GM21717 (cell line): Measurements from ENCODE around the gene MTFR2.
A peak's percentile ranks its signal among the peaks of the same experiment; 100 is the strongest.

Experiments
- ATAC-seq: cut with Tn5 transposase; IDR thresholded peaks from one replicate; pipeline ENCODE4 v1.9.1; 2021; ENCODE audit warnings: mild to moderate bottlenecking, moderate library complexity; ENCODE audit not compliant: unreplicated experiment

Gene MTFR2

GRCh38 chr6:136249811-136250685, at the start of gene MTFR2:
TSS of gene MTFR2 (minus strand) at chr6:136250311. CDS start at chr6:136249099, 1,212 bp downstream.
- peak; percentile 99 for ATAC-seq

DNA sequence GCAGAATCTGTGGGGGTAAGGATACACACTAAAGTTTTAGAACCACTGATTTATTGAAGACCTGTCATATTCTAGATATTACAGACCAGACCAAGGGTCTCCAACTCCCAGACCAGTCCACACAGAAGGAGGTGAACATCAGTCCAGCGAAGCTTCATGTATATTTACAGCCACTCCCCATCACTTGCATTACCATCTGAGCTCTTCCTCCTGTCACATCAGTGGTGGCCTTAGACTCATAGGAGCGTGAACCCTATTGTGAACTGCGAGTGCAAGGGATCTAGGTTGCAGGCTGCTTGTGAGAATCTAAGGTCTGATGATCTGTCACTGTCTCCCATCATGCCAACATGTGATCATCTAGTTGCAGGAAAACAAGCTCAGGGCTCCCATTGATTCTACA, 44.5 kb upstream of the MTFR2 start:
- ATAC-seq = no peak

DNA sequence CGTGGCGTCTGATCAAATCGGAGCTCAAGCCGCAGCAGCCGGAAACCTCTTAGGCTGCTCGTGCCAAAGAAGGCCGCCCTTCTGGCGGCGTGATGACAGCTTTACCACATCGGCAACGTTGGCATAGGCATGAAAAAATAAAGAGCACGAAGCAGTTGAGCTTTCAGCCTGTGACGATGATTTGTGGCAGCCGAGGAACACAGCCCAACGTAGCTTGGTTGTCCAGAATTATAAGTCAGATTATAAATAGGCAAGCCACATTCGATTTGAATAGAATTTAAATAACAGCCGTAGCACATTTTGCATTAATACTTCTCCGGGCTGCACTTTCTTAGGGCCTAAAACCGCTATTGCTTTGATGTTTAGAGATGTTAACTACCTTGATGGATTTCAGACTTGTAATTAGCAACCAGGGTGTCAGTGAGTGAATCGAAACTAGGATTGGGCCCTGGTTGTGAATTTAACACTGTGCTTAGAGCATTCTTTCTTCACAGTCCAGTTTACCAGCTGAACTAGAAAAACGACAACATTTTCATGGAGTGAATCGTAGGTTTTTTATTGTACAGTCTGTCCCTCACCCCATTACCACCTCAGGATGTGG, 40.4 kb upstream of the MTFR2 start:
- peak; percentile 25 for ATAC-seq

GRCh38 chr6:136289579-136290409, 39.7 kb upstream of the MTFR2 start, which contains the start of gene BCLAF1:
TSS of gene BCLAF1 (minus strand) at chr6:136289846. CDS start at chr6:136279866, 9,980 bp downstream.
- ATAC-seq = peak; percentile 94

GRCh38 chr6:136289327-136289578, 39.1 kb upstream of the MTFR2 start:
- ATAC-seq = peak; percentile 43

DNA sequence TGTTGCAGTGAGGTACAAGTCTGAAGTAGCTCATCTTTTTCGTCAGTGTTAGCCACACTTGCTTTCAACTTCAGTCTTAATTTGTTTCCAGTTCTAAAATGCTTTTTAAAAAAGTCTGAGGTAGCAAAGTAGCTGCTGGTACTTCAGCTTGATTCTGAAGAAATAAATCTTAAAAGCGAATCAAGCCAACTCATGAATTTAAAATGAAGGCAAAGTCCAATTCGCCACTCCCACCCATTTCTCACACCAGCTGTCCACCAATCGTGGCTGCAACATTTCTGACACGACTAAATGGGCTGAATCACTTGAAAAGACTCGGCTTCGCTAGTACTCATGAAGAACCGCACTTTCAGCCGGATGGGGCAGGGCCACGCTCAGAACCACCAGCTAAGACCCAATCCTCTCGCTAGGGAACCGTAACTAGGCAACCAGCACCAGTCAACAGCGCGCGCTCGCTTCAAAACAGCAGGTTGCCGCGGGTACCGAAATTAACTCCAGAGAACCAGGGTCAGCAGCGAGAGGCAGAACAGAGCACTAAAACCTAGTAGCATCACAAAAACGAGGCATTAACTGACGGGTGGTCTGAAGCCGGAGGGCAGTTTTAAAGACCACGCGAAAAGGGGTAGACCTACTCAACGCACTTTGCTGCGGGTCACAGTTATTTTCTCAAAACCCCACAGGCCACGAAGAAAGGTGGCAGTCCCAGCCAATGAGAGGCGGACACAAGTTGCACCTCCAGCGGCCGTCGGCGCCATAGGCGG, 38.6 kb upstream of the MTFR2 start:
- peak; percentile 40 for ATAC-seq

- ATAC-seq = no peak
Observed at GRCh38 chr6:136284909-136285308, 34.8 kb upstream of the MTFR2 start.

GRCh38 chr6:136282906-136283305, 32.8 kb upstream of the MTFR2 start:
- no peak for ATAC-seq

DNA sequence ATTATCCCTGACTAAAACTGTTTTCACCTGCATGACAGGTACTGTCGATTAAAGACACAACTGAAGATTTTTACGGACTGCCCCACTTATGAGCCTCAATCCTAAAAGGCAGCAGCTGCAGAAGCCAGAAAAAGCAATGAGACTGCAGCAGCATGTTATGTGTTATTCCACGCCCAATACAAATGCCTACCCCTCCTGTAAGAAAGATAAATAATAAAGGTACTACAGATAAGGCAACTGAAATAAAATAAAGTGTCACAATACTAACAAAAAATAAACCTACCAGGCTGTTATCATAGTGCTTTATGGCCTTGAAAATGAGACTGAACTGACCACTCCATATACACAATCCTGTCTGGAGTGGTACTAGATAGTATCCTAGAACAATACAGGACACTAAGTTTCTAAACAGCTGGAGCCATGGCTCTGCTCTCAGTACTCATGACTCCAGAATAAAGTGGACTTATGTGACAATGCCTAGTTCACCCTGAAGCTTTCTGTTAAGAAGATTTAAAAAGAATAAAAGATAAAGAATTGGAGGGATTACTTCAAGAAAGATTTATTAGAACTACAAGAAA, 30.0 kb upstream of the MTFR2 start:
- no peak for ATAC-seq

DNA sequence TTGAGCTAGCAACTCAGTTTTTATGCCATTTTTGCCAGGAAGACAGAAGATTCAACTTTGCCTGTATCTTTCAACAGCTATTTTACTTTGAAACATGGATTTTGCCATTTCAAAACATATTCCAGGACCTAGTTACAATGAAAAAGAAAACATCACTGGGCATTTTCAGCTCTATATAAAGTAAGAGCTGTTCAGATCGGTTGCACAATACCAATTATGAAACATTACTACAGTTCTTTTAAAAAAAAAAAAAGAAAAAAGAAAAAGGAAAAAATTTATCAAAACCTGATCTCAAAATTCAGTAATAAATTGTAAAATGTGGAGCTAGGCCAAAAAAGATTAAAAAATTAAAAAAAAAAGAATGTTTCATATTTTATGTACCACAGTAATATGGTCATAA, 24.0 kb upstream of the MTFR2 start:
- ATAC-seq = no peak

- no peak for ATAC-seq
Observed at GRCh38 chr6:136265101-136265500, 15.0 kb upstream of the MTFR2 start.

DNA sequence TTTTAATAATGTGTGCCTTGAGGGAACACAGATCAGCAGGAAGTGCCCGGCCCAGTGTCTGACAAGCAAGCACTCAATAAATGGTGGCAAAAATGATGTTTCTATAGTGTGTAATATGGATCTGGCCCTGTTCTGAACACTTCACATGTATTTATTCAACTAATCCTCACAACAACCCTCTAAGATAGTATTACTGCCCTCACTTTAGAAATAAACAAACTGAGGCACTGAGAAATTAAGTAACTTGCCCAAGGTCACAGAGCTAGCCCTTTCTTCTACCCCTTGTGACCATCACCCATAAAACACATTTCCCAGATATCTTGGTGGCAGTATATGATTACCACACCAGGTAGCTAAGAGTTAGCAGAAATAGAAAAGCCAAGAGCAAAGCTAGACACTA, 12.8 kb upstream of the MTFR2 start:
- no peak for ATAC-seq

DNA sequence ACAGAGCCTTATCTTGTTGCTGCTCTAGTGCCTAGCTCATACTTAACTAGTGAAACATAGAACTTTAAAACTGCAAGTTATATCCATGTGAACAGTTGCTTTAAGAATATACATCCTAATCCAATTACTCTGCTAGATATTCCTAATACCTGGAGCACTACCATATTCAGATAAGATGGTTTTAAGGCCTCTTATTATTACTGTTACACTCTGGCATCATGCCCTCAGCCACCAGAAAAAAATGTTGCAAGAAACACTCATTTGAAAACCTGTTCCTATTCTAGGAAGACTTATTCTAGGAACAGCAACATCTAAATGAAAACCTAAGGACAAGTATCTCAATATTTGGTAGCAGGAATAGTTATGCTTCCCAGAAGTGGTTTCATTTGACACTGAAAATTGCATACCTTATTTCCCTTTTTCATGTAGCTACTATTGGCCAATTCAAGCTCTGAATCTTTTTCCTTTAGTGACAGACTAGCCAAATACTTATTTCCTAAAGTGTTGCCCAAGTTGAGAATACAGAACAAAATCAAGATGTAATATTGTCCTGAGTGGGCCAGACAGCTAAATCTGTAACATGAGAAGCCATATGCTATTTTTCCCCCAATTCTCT, 4.8 kb upstream of the MTFR2 start:
- no peak for ATAC-seq

GRCh38 chr6:136253734-136254133, 3.6 kb upstream of the MTFR2 start:
- ATAC-seq = no peak

GRCh38 chr6:136252441-136252840, 2.3 kb upstream of the MTFR2 start:
- ATAC-seq = no peak

DNA sequence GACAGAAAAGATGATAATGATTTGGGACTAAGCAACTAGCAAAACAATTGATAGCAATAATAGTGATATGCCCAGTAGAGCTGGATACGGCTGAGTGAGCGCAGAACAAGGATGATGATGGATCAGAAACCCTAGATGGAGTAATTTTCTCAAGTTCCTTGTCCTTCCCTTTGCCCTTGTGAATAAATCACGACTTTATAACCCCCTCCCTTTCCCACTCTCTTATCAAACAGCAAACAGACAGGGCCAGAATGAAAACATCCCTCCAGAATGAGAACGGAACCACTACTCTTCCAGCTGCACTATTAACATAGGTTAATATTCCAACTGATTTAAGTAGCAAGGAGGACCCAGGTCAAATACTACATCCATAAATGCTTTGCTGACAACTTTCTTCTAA, 1.3 kb upstream of the MTFR2 start:
- ATAC-seq = no peak

DNA sequence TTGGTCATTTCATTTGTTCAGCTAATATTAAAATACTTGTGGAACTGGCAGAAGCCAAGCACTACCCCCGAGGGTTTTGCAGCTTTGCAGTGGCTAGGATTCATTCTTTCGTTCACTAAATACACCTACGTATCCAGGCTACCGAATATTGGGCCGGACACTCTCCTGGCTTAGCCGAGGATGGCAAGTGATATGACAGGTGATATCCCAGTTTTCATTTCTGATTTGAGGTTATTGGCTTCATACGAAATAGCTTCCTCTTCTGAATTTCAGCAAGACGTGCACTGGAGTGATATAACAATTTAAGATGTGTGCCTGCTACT, 536 bp upstream of the MTFR2 start:
- peak; percentile 12 for ATAC-seq

GRCh38 chr6:136249336-136249735, 775 bp downstream of the MTFR2 start:
- ATAC-seq = no peak

GRCh38 chr6:136244061-136244616, 6.0 kb downstream of the MTFR2 start:
- no peak for ATAC-seq
